Hippocampal formation (tissue), 2 donors: ENCODE measurements around the gene CORO1A.
"Not testable (repeated sequence)": the region's sequence is repeated elsewhere in the genome, so short reads cannot be mapped to it uniquely, and the experiment has no call there.

Experiments used
- DNase-seq, 2 donors: peaks; one replicate each; lab custom pipeline; 2025; lab: John Stamatoyannopoulos, UW

Gene CORO1A

GRCh38 chr16:30183233-30184095 lies at the start of gene CORO1A:
Gene CORO1A, plus strand, starts transcription at chr16:30183602. Its CDS starts 1,608 bp downstream, at chr16:30185210.
- peak; percentile 68 to 79 for DNase-seq

- DNase-seq: no peak
Observed at GRCh38 chr16:30136971-30137605, 46.3 kb upstream of the CORO1A start.

GRCh38 chr16:30137897-30138296 lies 45.5 kb upstream of the CORO1A start:
- no peak for DNase-seq

- no peak for DNase-seq
Observed at GRCh38 chr16:30139583-30140481, 43.6 kb upstream of the CORO1A start.

GRCh38 chr16:30141750-30142149 lies 41.7 kb upstream of the CORO1A start:
- DNase-seq: no peak

- no peak for DNase-seq
Observed at GRCh38 chr16:30142672-30143346, 40.6 kb upstream of the CORO1A start.

- DNase-seq: no peak
Observed at GRCh38 chr16:30143347-30143702, 40.1 kb upstream of the CORO1A start.

- DNase-seq: no peak
Observed at GRCh38 chr16:30144017-30144416, 39.4 kb upstream of the CORO1A start.

GRCh38 chr16:30144917-30145316 lies 38.5 kb upstream of the CORO1A start:
- no peak for DNase-seq

GRCh38 chr16:30145657-30146056 lies 37.7 kb upstream of the CORO1A start:
- no peak for DNase-seq

- DNase-seq: no peak
Observed at GRCh38 chr16:30147843-30148510, 35.4 kb upstream of the CORO1A start.

GRCh38 chr16:30149250-30149930 lies 34.0 kb upstream of the CORO1A start:
- DNase-seq: no peak

- DNase-seq: no peak
Observed at GRCh38 chr16:30151091-30151490, 32.3 kb upstream of the CORO1A start.

- no peak for DNase-seq
Observed at GRCh38 chr16:30152517-30152916, 30.9 kb upstream of the CORO1A start.

GRCh38 chr16:30155188-30155587 lies 28.2 kb upstream of the CORO1A start:
- DNase-seq: no peak

- DNase-seq: no peak
Observed at GRCh38 chr16:30157214-30157613, 26.2 kb upstream of the CORO1A start.

GRCh38 chr16:30163538-30163937 lies 19.9 kb upstream of the CORO1A start:
- no peak for DNase-seq

GRCh38 chr16:30166202-30166902 lies 17.1 kb upstream of the CORO1A start:
- peak in 1 of 2 donors; percentile 29 for DNase-seq

GRCh38 chr16:30168746-30169145 lies 14.7 kb upstream of the CORO1A start:
- not testable (repeated sequence) for DNase-seq

GRCh38 chr16:30169416-30169815 lies 14.0 kb upstream of the CORO1A start:
- DNase-seq: not testable (repeated sequence)
